A673 (cell line): ENCODE results near the gene OR2AG2. TPM values are rescaled to one million over a fixed set of nuclear protein-coding genes. Genes with fewer than 3 reads are reported as not detected.
A peak's percentile ranks its signal among the peaks of the same experiment; 100 is the strongest.

Experiments used
- BruUV-seq: library from RNA; stranded (reverse); fragments of 400-500 nt; replicated peaks from 2 replicates; lab custom pipeline; 2021; lab: Mats Ljungman, UMichigan
- CTCF ChIA-PET: fragments of 300-600 bp; sonication (Branson Sonifier 250); formaldehyde crosslinking; loops from one replicate; lab custom pipeline; 2022; ENCODE audit warnings: antibody characterized with exemption; lab: Charles Lee
- POLR2A ChIA-PET: fragments of 300-600 bp; sonication (Branson Sonifier 250); formaldehyde crosslinking; loops from one replicate; lab custom pipeline; 2022; ENCODE audit warnings: antibody characterized with exemption; ENCODE audit not compliant: low non-redundant PET; lab: Charles Lee
- DNase-seq: peaks from one replicate; pipeline ENCODE4 v3.0.0-alpha.2; 2015; ENCODE audit warnings: low spot score
- H3K27ac ChIP-seq: fragments of 200-600 bp; sonication (generic); 2 replicates; pipeline ENCODE4 v1.5.1; 2016; ENCODE audit warnings: mixed run types, low read depth, mild to moderate bottlenecking, mixed read lengths, antibody characterized with exemption, low read length; ENCODE audit not compliant: poor library complexity, severe bottlenecking
- H3K27me3 ChIP-seq: fragments of 200-600 bp; sonication (generic); replicated peaks from 2 replicates; pipeline ENCODE4 v1.6.1; 2017; ENCODE audit warnings: mixed run types, low read depth, mild to moderate bottlenecking, mixed read lengths, antibody characterized with exemption, low read length; ENCODE audit not compliant: insufficient read depth, poor library complexity
- H3K36me3 ChIP-seq: fragments of 200-600 bp; sonication (generic); 2 replicates; pipeline ENCODE4 v1.6.1; 2016; ENCODE audit warnings: mixed run types, mild to moderate bottlenecking, mixed read lengths, antibody characterized with exemption, low read length; ENCODE audit not compliant: insufficient read depth, poor library complexity, severe bottlenecking
- H3K4me1 ChIP-seq: fragments of 200-600 bp; sonication (generic); 2 replicates; pipeline ENCODE4 v1.6.1; 2017; ENCODE audit warnings: mixed run types, mild to moderate bottlenecking, mixed read lengths, antibody characterized with exemption, low read length; ENCODE audit not compliant: insufficient read depth, poor library complexity, severe bottlenecking
- H3K4me3 ChIP-seq: fragments of 200-600 bp; sonication (generic); 2 replicates; pipeline ENCODE4 v1.5.1; 2016; ENCODE audit warnings: low read depth, mixed run types, mild to moderate bottlenecking, mixed read lengths, low read length; ENCODE audit not compliant: poor library complexity, severe bottlenecking
- H3K9me3 ChIP-seq: fragments of 200-600 bp; sonication (generic); 2 replicates; pipeline ENCODE4 v1.6.1; 2016; ENCODE audit warnings: mixed run types, low read depth, mild to moderate bottlenecking, mixed read lengths, antibody characterized with exemption, low read length; ENCODE audit not compliant: poor library complexity, severe bottlenecking
- CTCF ChIP-seq: fragments of 300-800, 200-600 bp; sonication (generic); conservative IDR thresholded peaks from 2 replicates; pipeline ENCODE4 v1.5.1; 2017; ENCODE audit warnings: low read depth, mild to moderate bottlenecking, antibody characterized with exemption, low read length, moderate library complexity, mixed read lengths
- EZH2 ChIP-seq: fragments of 200-600 bp; sonication (generic); IDR thresholded peaks from 2 replicates; pipeline ENCODE4 v1.6.1; 2017; ENCODE audit warnings: borderline replicate concordance, low read depth, mild to moderate bottlenecking, mixed read lengths, antibody characterized with exemption, low read length; ENCODE audit not compliant: poor library complexity, severe bottlenecking
- intact Hi-C: fragments of 100-400 bp; cut with micrococcal nuclease; formaldehyde crosslinking; loops from one replicate; pipeline ENCODE4 v1.10.0; 2022; ENCODE audit not compliant: unreplicated experiment
- total RNA-seq: library from RNA; stranded (reverse); gene quantifications from 2 replicates; pipeline ENCODE4 v1.2.3, GENCODE V29; 2021

Gene OR2AG2
- total RNA-seq, 1 experiment from 2014 or later, result not detected

- DNase-seq, result no peak
- TF ChIP-seq CTCF (no peak), EZH2 (no peak)
- Histone ChIP-seq H3K9me3 (no peaks in the 10 kb centered on the region), H3K4me3 (no peak overlapping the region), H3K27me3 (no peaks in the 10 kb centered on the region), H3K4me1 (no peaks in the 10 kb centered on the region), H3K27ac (no peak overlapping the region), H3K36me3 (no peaks in the 10 kb centered on the region)
- intact Hi-C loops, result no loop called here
- CTCF ChIA-PET, result no interaction called here
- BruUV-seq, result no TSS peak
- POLR2A ChIA-PET, result no interaction called here
Measured at GRCh38 chr11:6780829-6781228, 9.1 kb upstream of the OR2AG2 start.

- no peak for DNase-seq
- H3K4me3 ChIP-seq, result no peak overlapping the region
- TF ChIP-seq EZH2 (no peak), CTCF (no peak)
- H3K36me3 ChIP-seq, result no peaks in the 10 kb centered on the region
- ChIA-PET POLR2A (no interaction called here), CTCF (no interaction called here)
- no peaks in the 10 kb centered on the region for H3K9me3 ChIP-seq
- H3K4me1 ChIP-seq, result no peaks in the 10 kb centered on the region
- no peaks in the 10 kb centered on the region for H3K27me3 ChIP-seq
- H3K27ac ChIP-seq, result no peak overlapping the region
- BruUV-seq, result no TSS peak
- intact Hi-C loops, result no loop called here
Measured at GRCh38 chr11:6778518-6778917, 6.7 kb upstream of the OR2AG2 start.

GRCh38 chr11:6757373-6757967 lies 14.3 kb downstream of the OR2AG2 start:
- Histone ChIP-seq H3K27me3 (no peaks in the 10 kb centered on the region), H3K4me3 (no peak overlapping the region), H3K4me1 (no peaks in the 10 kb centered on the region), H3K27ac (no peak overlapping the region), H3K9me3 (no peaks in the 10 kb centered on the region), H3K36me3 (no peaks in the 10 kb centered on the region)
- CTCF ChIA-PET, result interaction anchor here (0.6 to 1.4 kb wide), 6 partner anchors 8 to 378 kb away, joined by 3 to 11 read pairs (median 3); partner anchors contain the start of gene MRPL17
- DNase-seq, result peak; percentile 69
- BruUV-seq, result no TSS peak
- TF ChIP-seq EZH2 (no peak), CTCF (peak; percentile 66)
- intact Hi-C loops, result loop anchor here (1.0 to 2.0 kb wide), 3 partner anchors 47 to 378 kb away; no protein-coding TSS in a partner anchor
- POLR2A ChIA-PET, result interaction anchor here (0.5 kb wide), 1 partner anchor 367 kb away, joined by 4 read pairs; the partner anchor contains the start of gene SMPD1
